Spleen (tissue), 11 donors: Measurements from ENCODE around the gene TXNDC2. TPM values are rescaled to one million over a fixed set of nuclear protein-coding genes. Genes with fewer than 3 reads are reported as not detected.
A peak's percentile ranks its signal among the peaks of the same experiment; 100 is the strongest.

Experiments
- DNase-seq: peaks from one replicate; pipeline ENCODE4 v3.0.0-alpha.2; 2020
- H3K27ac ChIP-seq, 8 donors: fragments of 200-600 bp; sonication (generic) in 7 of 8; 1 replicate in 4 of 8; 2 replicates in 4 of 8; pipeline versions ENCODE4 v1.5.0 to v1.8.0; 2016 to 2021; ENCODE audit warnings: inconsistent platforms in 4 of 8, mild to moderate bottlenecking in 4 of 8, moderate library complexity in 1 of 8
- H3K27me3 ChIP-seq, 7 donors: fragments of 200-600 bp; sonication (generic) in 6 of 7; replicated peaks in 1 of 7; 1 replicate in 4 of 7; 2 replicates in 3 of 7; pipeline versions ENCODE4 v1.5.0 to v1.8.0; 2016 to 2021; ENCODE audit warnings: inconsistent platforms in 3 of 7, mild to moderate bottlenecking in 1 of 7
- H3K36me3 ChIP-seq, 6 donors: fragments of 200-600 bp; sonication (generic) in 5 of 6; 1 replicate in 4 of 6; 2 replicates in 2 of 6; pipeline versions ENCODE4 v1.5.0 to v1.8.0; 2016 to 2021; ENCODE audit warnings: inconsistent platforms in 2 of 6
- H3K4me1 ChIP-seq, 6 donors: fragments of 200-600 bp; sonication (generic) in 5 of 6; 1 replicate in 3 of 6; 2 replicates in 3 of 6; pipeline versions ENCODE4 v1.5.0 to v1.8.0; 2016 to 2021; ENCODE audit warnings: inconsistent platforms in 3 of 6
- H3K4me3 ChIP-seq, 8 donors: fragments of 200-600 bp; sonication (generic) in 7 of 8; 1 replicate in 4 of 8; 2 replicates in 4 of 8; pipeline versions ENCODE4 v1.5.0 to v1.8.0; 2016 to 2021; ENCODE audit warnings: inconsistent platforms in 4 of 8, mild to moderate bottlenecking in 4 of 8, moderate library complexity in 2 of 8
- H3K9me3 ChIP-seq, 8 donors: fragments of 200-600 bp; sonication (generic) in 7 of 8; 1 replicate in 4 of 8; 2 replicates in 4 of 8; pipeline versions ENCODE4 v1.5.0 to v1.8.0; 2016 to 2021; ENCODE audit warnings: inconsistent platforms in 4 of 8
- POLR2A ChIP-seq, 3 donors: fragments of 450-650 bp; IDR thresholded peaks; one replicate each; pipeline ENCODE4 v1.5.1; 2017; ENCODE audit warnings: antibody characterized with exemption in 3 of 3, mild to moderate bottlenecking in 1 of 3
- POLR2AphosphoS5 ChIP-seq, 3 donors: sonication (generic); formaldehyde crosslinking; IDR thresholded peaks; one replicate each; pipeline ENCODE4 v1.5.1; 2017; ENCODE audit warnings: antibody characterized with exemption in 3 of 3
- WGBS, 5 donors: extraction: QIAGEN DNeasy Blood & Tissue Kit in 3 of 5; methylation state at CpG; one replicate each; pipeline versions ENCODE4 v1.1.5 to v1.1.7; 2013 to 2018; 5-methylcytosine and 5-hydroxymethylcytosine counted together
- intact Hi-C: fragments of 100-400 bp; cut with DNase I; formaldehyde crosslinking; loops from one replicate; pipeline ENCODE4 v1.15.0; 2023; ENCODE audit warnings: low total_unique reads
- polyA plus RNA-seq, 3 donors: library from polyadenylated mRNA; stranded (reverse); fragments of 200-250 nt; gene quantifications; one replicate each; pipeline ENCODE4 v1.2.1, GENCODE V29; 2013
- total RNA-seq, 7 donors: library from RNA; depleted of rRNA in 3 of 7; stranded (reverse); fragments of >200 nt in 3 of 7; fragmentation: NEBNext Ultra II Directional in 4 of 7; extraction: Animal tissue kit (Norgen Biotek cat#: 25700) in 4 of 7; gene quantifications; one replicate each; pipeline versions ENCODE4 v1.1.0 to v1.2.1, GENCODE V29; 2016 to 2021
- TF ChIP-seq, protein P1 (sequence below), 11 experiments: fragments of 200-600 bp in 7 of 11; fragments of 450-650 bp in 4 of 11; sonication (generic) in 4 of 11; IDR thresholded peaks in 8 of 11; conservative IDR thresholded peaks in 3 of 11; 1 replicate in 7 of 11; 2 replicates in 4 of 11; pipeline versions ENCODE4 v1.4.0 to v1.8.0; 2016 to 2021; ENCODE audit warnings: antibody characterized with exemption in 11 of 11, inconsistent platforms in 4 of 11, mild to moderate bottlenecking in 1 of 11
- donor health status: healthy with polysubstance abuse.
- donor health status: DM: no; HTN: no; CAD: no; lungs with moderate emphysema.
- donor health status: DM: no; HTN: no; CAD: no.
- donor health status: Bipolar disorder and iron deficiency.
- donor health status: healthy.
- donor health status: DM: no; HTN: no; CAD: no.
- donor health status: DM: yes; HTN: yes; CAD: no.

TXNDC2 gene
- total and polyA plus RNA-seq, 10 donors, result 0.03 to 0.93 (median 0.41) TPM; not detected in 4

DNA sequence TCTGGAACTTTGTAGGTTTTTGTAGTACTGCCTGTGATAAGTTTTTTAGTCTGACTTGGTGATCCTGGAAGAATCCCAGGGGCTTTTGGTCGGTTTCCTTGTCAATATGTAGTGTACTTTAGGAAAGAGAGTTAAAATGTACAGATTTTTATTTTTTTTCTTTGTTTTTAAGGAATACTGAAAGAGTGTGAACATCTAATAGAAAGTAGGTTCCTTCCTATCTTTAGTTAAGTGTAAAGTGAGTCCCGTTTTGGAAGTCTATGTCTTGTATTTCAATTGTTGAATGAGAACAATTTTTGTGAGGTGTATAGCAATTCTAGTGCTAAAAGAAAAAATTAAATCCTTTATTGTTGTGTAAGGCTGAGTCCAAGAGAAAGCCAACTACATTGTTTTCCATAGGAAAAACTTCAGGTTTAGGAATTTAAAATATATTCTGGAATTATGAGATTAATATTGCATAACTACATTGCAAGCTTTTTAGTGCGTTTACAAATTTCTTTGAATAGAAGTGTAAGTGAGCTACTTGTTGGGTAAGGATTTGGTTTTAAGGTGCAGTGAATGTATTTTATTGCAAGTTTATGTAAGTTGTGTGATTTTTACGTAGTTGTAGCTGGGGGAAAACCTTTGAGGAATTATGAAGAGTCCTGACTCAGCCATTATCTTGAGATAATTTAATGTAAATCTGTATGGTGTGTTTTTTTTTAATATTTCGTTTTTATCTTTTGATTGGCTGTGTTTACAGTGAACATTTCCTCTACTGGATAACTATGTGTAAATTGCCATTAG lies 29.7 kb downstream of the TXNDC2 start:
- Histone ChIP-seq H3K4me1 (peaks cover 50 to 68% (median 61%) of the 10 kb centered on the region in 6 donors), H3K4me3 (peak overlapping the region; percentile 73 to 92 (median 89)), H3K27me3 (no peaks in the 10 kb centered on the region), H3K9me3 (no peaks in the 10 kb centered on the region), H3K36me3 (no peaks in the 10 kb centered on the region), H3K27ac (peak overlapping the region; percentile 99 to 100 (median 100))
- intact Hi-C loops, result no loop called here
- no peak for DNase-seq
- TF ChIP-seq POLR2A (IDR thresholded peaks at IDR 0.05), result no peak
- TF ChIP-seq, protein P1, sequence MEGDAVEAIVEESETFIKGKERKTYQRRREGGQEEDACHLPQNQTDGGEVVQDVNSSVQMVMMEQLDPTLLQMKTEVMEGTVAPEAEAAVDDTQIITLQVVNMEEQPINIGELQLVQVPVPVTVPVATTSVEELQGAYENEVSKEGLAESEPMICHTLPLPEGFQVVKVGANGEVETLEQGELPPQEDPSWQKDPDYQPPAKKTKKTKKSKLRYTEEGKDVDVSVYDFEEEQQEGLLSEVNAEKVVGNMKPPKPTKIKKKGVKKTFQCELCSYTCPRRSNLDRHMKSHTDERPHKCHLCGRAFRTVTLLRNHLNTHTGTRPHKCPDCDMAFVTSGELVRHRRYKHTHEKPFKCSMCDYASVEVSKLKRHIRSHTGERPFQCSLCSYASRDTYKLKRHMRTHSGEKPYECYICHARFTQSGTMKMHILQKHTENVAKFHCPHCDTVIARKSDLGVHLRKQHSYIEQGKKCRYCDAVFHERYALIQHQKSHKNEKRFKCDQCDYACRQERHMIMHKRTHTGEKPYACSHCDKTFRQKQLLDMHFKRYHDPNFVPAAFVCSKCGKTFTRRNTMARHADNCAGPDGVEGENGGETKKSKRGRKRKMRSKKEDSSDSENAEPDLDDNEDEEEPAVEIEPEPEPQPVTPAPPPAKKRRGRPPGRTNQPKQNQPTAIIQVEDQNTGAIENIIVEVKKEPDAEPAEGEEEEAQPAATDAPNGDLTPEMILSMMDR (IDR thresholded peaks at IDR 0.05 in 8 of 11, conservative IDR thresholded peaks at IDR 0.05 in 3 of 11), result no peak
- no peak for TF ChIP-seq POLR2AphosphoS5 (IDR thresholded peaks at IDR 0.05)
- WGBS, 5 donors, result 8 to 14% (median 10%) methylated on average over 5 of the region's 5 CpGs

DNA sequence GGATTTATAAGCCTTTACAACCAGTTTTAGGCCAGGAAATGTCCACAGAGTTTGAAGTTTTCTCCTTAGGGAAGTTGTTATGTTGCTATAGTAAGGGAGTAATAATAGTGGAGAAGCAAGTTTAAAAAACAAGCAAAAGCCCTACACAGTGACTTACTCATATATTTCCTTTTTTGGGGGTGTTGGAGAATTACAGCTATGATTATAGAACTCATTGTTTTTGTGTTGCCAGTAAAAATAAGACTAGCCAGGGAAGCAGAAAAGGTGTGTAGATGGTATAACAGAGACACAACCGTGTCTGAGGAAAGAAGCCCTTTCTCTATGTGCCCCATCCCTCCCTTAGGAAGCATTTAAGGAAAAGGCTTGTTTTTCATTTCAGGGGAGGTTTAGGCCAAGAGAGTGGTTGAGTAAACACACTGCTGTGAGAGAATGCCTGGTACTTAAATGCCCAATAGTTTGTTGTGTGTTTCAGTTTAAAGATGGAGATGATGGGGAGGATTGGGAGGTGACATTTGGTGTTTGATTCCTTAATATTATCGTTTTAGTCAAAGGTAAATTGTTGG lies 30.4 kb downstream of the TXNDC2 start:
- DNase-seq, result no peak
- intact Hi-C loops, result no loop called here
- Histone ChIP-seq H3K36me3 (no peaks in the 10 kb centered on the region), H3K9me3 (no peaks in the 10 kb centered on the region), H3K27me3 (no peaks in the 10 kb centered on the region), H3K4me1 (peaks cover 57 to 75% (median 68%) of the 10 kb centered on the region in 6 donors), H3K4me3 (peak overlapping the region in 7 of 8 donors; percentile 8 to 92 (median 90)), H3K27ac (peak overlapping the region in 7 of 8 donors; percentile 99 to 100 (median 100))
- TF ChIP-seq POLR2A (IDR thresholded peaks at IDR 0.05) (no peak), POLR2AphosphoS5 (IDR thresholded peaks at IDR 0.05) (no peak)
- 18 to 37% (median 22%) methylated on average over 2 of the region's 2 CpGs for WGBS, 5 donors

DNA sequence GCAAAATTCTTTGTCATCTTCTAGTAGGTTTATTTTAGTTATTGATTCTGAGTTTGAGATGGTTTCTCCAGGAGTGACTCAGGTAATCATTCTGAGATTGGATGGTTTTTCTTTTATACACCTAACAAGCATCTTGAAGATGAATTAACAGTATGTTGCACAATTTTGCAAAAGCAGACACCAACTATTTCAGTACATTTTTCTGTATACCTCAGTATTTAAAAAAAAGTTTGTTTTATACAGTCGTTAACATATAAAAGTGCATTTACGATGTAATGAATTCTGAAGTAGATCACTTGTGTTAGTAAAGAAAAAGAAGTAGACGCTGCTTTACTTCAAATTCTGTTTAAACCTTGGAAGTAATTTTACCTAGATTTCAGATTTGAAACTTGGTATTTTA lies 31.0 kb downstream of the TXNDC2 start:
- Histone ChIP-seq H3K27ac (peak overlapping the region in 6 of 8 donors; percentile 99 to 100 (median 100)), H3K27me3 (no peaks in the 10 kb centered on the region), H3K9me3 (no peaks in the 10 kb centered on the region), H3K4me1 (peaks cover 64 to 81% (median 74%) of the 10 kb centered on the region in 6 donors), H3K36me3 (no peaks in the 10 kb centered on the region), H3K4me3 (peak overlapping the region in 1 of 8 donors; percentile 92)
- intact Hi-C loops, result no loop called here
- DNase-seq, result no peak
- 84 to 87% (median 85%) methylated on average over 3 of the region's 3 CpGs for WGBS, 5 donors
- TF ChIP-seq POLR2A (IDR thresholded peaks at IDR 0.05) (no peak), POLR2AphosphoS5 (IDR thresholded peaks at IDR 0.05) (no peak)
- TF ChIP-seq, protein P1 (IDR thresholded peaks at IDR 0.05 in 8 of 11, conservative IDR thresholded peaks at IDR 0.05 in 3 of 11), result no peak

DNA sequence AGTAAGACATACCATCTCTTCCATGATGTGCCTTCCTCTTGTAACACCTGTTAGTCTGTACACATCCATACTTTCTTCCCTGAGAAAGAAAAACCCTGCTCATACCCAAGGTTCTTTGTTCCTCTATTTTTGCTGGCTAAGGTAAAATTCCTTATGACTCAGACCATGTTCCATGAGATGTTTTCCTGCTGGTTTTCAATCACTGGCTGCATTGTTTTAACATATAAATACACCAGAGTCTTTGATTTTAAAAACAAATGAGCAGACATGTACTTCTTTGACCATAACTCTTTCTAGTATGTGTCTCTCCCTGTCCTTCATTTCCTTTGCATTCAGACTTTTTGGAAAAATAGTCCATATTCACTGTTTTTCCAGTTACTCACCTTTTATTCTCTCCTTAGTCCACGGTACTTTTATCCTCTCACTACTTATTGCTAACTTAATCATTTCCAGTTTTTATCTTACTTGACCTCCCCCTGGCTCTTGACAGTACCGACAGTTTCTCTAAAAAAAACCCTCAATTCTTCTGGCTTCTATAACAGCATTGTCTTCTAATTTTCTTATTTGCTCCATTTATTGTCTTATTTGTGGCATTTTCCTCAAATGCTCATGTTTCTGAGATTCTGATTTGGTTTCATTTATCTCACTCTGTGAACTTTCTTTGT lies 32.4 kb downstream of the TXNDC2 start:
- DNase-seq, result no peak
- Histone ChIP-seq H3K4me3 (peak overlapping the region in 1 of 8 donors; percentile 22), H3K27me3 (no peaks in the 10 kb centered on the region), H3K36me3 (no peaks in the 10 kb centered on the region), H3K4me1 (peaks cover 72 to 88% (median 82%) of the 10 kb centered on the region in 6 donors), H3K9me3 (no peaks in the 10 kb centered on the region), H3K27ac (peak overlapping the region in 5 of 8 donors; percentile 36 to 100 (median 39))
- TF ChIP-seq POLR2AphosphoS5 (IDR thresholded peaks at IDR 0.05) (no peak), POLR2A (IDR thresholded peaks at IDR 0.05) (no peak)
- TF ChIP-seq, protein P1 (IDR thresholded peaks at IDR 0.05 in 8 of 11, conservative IDR thresholded peaks at IDR 0.05 in 3 of 11), result no peak
- intact Hi-C loops, result no loop called here
- WGBS, 5 donors, result 26 to 55% (median 39%) methylated on average over 2 of the region's 2 CpGs
